Muscle layer of colon (tissue), 2 donors: ENCODE results near the gene UBE2H.
A peak's percentile ranks its signal among the peaks of the same experiment; 100 is the strongest.

Experiments used
- H3K27ac ChIP-seq: one replicate; pipeline ENCODE4 v1.7.0; 2013; ENCODE audit warnings: low read depth, mild to moderate bottlenecking, low read length, moderate library complexity
- H3K27me3 ChIP-seq, 2 donors: one replicate each; pipeline ENCODE4 v1.7.0; 2013; ENCODE audit warnings: low read length in 2 of 2, mild to moderate bottlenecking in 2 of 2; ENCODE audit not compliant: insufficient read depth in 2 of 2, control insufficient read depth in 1 of 2
- H3K36me3 ChIP-seq: one replicate; pipeline ENCODE4 v1.7.0; 2013; ENCODE audit warnings: mild to moderate bottlenecking, low read length; ENCODE audit not compliant: insufficient read depth
- H3K4me1 ChIP-seq: one replicate; pipeline ENCODE4 v1.7.0; 2013; ENCODE audit warnings: mild to moderate bottlenecking, low read length; ENCODE audit not compliant: insufficient read depth
- H3K4me3 ChIP-seq, 2 donors: one replicate each; pipeline ENCODE4 v1.7.0; 2013; ENCODE audit warnings: low read length in 2 of 2, low read depth in 1 of 2, mild to moderate bottlenecking in 1 of 2, moderate library complexity in 1 of 2
- H3K9ac ChIP-seq: one replicate; pipeline ENCODE4 v1.7.0; 2013; ENCODE audit warnings: low read length
- H3K9me3 ChIP-seq: one replicate; pipeline ENCODE4 v1.7.0; 2013; ENCODE audit warnings: mild to moderate bottlenecking, low read length
- donor health status: abdominal sarcoma.
- donor health status: Adenocarcinoma of cecum.

UBE2H gene

GRCh38 chr7:129884495-129884894 is 68.3 kb downstream of the UBE2H start:
- no peaks in the 10 kb centered on the region for H3K9me3 ChIP-seq
- no peaks in the 10 kb centered on the region for H3K27me3 ChIP-seq
- H3K4me1 ChIP-seq: peaks cover 19% of the 10 kb centered on the region
- peaks cover 1% of the 10 kb centered on the region for H3K36me3 ChIP-seq
- H3K27ac ChIP-seq: no peak overlapping the region
- H3K9ac ChIP-seq: no peak overlapping the region
- H3K4me3 ChIP-seq: no peak overlapping the region

GRCh38 chr7:129883151-129883550 is 69.6 kb downstream of the UBE2H start:
- H3K9ac ChIP-seq: no peak overlapping the region
- peaks cover 10% of the 10 kb centered on the region for H3K4me1 ChIP-seq
- no peak overlapping the region for H3K4me3 ChIP-seq
- no peaks in the 10 kb centered on the region for H3K27me3 ChIP-seq
- H3K36me3 ChIP-seq: peaks cover 9% of the 10 kb centered on the region
- H3K9me3 ChIP-seq: no peaks in the 10 kb centered on the region
- no peak overlapping the region for H3K27ac ChIP-seq

- Histone ChIP-seq H3K9ac (no peak overlapping the region), H3K4me1 (peaks cover 10% of the 10 kb centered on the region), H3K36me3 (peaks cover 13% of the 10 kb centered on the region), H3K27ac (no peak overlapping the region), H3K27me3 (no peaks in the 10 kb centered on the region), H3K4me3 (no peak overlapping the region), H3K9me3 (no peaks in the 10 kb centered on the region)
These were observed 70.2 kb downstream of the UBE2H start for GRCh38 chr7:129882531-129882930.

DNA sequence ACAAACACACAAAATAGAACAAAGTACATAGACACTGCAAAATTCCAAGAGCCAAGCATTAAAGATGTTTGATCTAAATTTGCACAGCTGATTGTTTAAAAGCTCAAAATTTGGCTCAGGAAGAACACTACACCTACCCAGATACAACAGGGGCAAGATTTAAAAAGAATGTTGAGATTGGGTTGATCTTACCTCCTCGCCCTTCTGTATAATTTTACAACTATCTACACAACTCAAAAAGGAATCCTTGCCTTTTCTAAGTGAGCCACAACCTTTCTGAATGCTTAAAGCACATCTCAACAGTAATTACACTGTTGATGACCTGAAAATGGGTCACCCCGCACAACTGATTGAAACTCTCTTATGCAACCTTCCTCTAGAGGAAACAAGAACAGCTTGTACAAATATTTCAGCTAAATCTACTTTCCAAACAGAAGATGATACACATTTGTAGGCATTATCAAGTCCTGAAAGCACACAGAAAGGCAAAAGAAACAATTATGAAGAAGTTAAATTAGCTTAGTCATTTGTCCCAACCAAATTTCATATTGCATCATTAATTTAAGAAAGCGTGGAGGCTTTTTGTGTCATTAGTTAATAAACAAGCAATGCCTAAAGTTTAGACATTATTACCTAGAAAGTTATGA is 75.5 kb downstream of the UBE2H start:
- no peaks in the 10 kb centered on the region for H3K9me3 ChIP-seq
- H3K9ac ChIP-seq: no peak overlapping the region
- H3K4me1 ChIP-seq: peaks cover 13% of the 10 kb centered on the region
- no peak overlapping the region for H3K4me3 ChIP-seq
- H3K36me3 ChIP-seq: peaks cover 25% of the 10 kb centered on the region
- H3K27ac ChIP-seq: no peak overlapping the region
- no peaks in the 10 kb centered on the region for H3K27me3 ChIP-seq

- Histone ChIP-seq H3K27ac (peak overlapping the region; percentile 3), H3K36me3 (peaks cover 25% of the 10 kb centered on the region), H3K9me3 (no peaks in the 10 kb centered on the region), H3K27me3 (no peaks in the 10 kb centered on the region), H3K4me3 (no peak overlapping the region), H3K4me1 (peaks cover 16% of the 10 kb centered on the region), H3K9ac (no peak overlapping the region)
These were observed 76.9 kb downstream of the UBE2H start for GRCh38 chr7:129875745-129876411.

DNA sequence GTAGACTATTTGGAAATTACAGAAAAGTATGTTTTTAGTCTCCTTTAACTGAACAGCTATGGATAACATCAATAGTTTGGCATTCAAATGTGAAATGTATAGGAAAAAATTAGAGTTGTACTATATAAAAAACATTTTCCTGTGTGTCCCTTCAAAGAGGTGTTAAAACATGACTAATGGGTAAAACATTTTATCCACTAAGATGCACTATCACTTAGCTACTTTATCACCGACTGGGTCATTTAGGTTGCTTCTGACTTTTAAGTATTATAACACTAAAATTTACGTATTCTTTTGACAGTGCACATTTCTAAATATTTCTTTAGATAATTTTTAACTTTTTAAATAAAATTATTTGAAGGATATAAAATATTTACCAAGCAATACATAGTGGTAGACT is 77.6 kb downstream of the UBE2H start:
- H3K4me1 ChIP-seq: peaks cover 22% of the 10 kb centered on the region
- no peaks in the 10 kb centered on the region for H3K9me3 ChIP-seq
- no peak overlapping the region for H3K4me3 ChIP-seq
- no peaks in the 10 kb centered on the region for H3K27me3 ChIP-seq
- H3K27ac ChIP-seq: no peak overlapping the region
- no peak overlapping the region for H3K9ac ChIP-seq
- peaks cover 25% of the 10 kb centered on the region for H3K36me3 ChIP-seq

- Histone ChIP-seq H3K27ac (no peak overlapping the region), H3K4me1 (peaks cover 22% of the 10 kb centered on the region), H3K9ac (no peak overlapping the region), H3K4me3 (no peak overlapping the region), H3K27me3 (no peaks in the 10 kb centered on the region), H3K9me3 (no peaks in the 10 kb centered on the region), H3K36me3 (peaks cover 25% of the 10 kb centered on the region)
These were observed 78.0 kb downstream of the UBE2H start for GRCh38 chr7:129874722-129875121.

GRCh38 chr7:129872054-129872453 is 80.7 kb downstream of the UBE2H start:
- Histone ChIP-seq H3K4me1 (peaks cover 22% of the 10 kb centered on the region), H3K27me3 (no peaks in the 10 kb centered on the region), H3K9ac (no peak overlapping the region), H3K4me3 (no peak overlapping the region), H3K27ac (no peak overlapping the region), H3K36me3 (peaks cover 7% of the 10 kb centered on the region), H3K9me3 (no peaks in the 10 kb centered on the region)

GRCh38 chr7:129870668-129871067 is 82.1 kb downstream of the UBE2H start:
- peaks cover 4% of the 10 kb centered on the region for H3K36me3 ChIP-seq
- peak overlapping the region; percentile 21 for H3K9ac ChIP-seq
- H3K27me3 ChIP-seq: no peaks in the 10 kb centered on the region
- peaks cover 21% of the 10 kb centered on the region for H3K4me1 ChIP-seq
- no peak overlapping the region for H3K4me3 ChIP-seq
- no peak overlapping the region for H3K27ac ChIP-seq
- no peaks in the 10 kb centered on the region for H3K9me3 ChIP-seq

GRCh38 chr7:129866251-129866650 is 86.5 kb downstream of the UBE2H start:
- no peak overlapping the region for H3K4me3 ChIP-seq
- no peak overlapping the region for H3K27ac ChIP-seq
- peaks cover 54% of the 10 kb centered on the region for H3K4me1 ChIP-seq
- no peaks in the 10 kb centered on the region for H3K36me3 ChIP-seq
- no peak overlapping the region for H3K9ac ChIP-seq
- H3K27me3 ChIP-seq: no peaks in the 10 kb centered on the region
- H3K9me3 ChIP-seq: no peaks in the 10 kb centered on the region

GRCh38 chr7:129865925-129866201 is 86.9 kb downstream of the UBE2H start:
- Histone ChIP-seq H3K27me3 (no peaks in the 10 kb centered on the region), H3K9me3 (no peaks in the 10 kb centered on the region), H3K27ac (no peak overlapping the region), H3K9ac (no peak overlapping the region), H3K4me3 (no peak overlapping the region), H3K36me3 (no peaks in the 10 kb centered on the region), H3K4me1 (peaks cover 53% of the 10 kb centered on the region)
